HFFc6 (cell line): ENCODE results near the gene PXYLP1. TPM values are rescaled to one million over a fixed set of nuclear protein-coding genes. Genes with fewer than 3 reads are reported as not detected.

Source experiments
- DNase-seq: peaks from one replicate; pipeline ENCODE4 v3.0.0-alpha.2; 2018
- H3K27ac Mint-ChIP-seq: 2 replicates; pipeline ENCODE4 v1.8.0; 2020; ENCODE audit warnings: mild to moderate bottlenecking, mixed read lengths
- H3K27me3 Mint-ChIP-seq: 2 replicates; pipeline ENCODE4 v1.8.0; 2021; ENCODE audit warnings: mild to moderate bottlenecking, moderate library complexity, mixed read lengths; ENCODE audit not compliant: insufficient read depth
- H3K36me3 Mint-ChIP-seq: 2 replicates; pipeline ENCODE4 v1.8.0; 2021; ENCODE audit warnings: low read depth, mixed read lengths
- H3K4me1 Mint-ChIP-seq: 2 replicates; pipeline ENCODE4 v1.8.0; 2020; ENCODE audit warnings: low read depth, mixed read lengths
- H3K4me3 Mint-ChIP-seq: 2 replicates; pipeline ENCODE4 v1.8.0; 2020; ENCODE audit warnings: mild to moderate bottlenecking, moderate library complexity, mixed read lengths
- H3K9me3 Mint-ChIP-seq: 2 replicates; pipeline ENCODE4 v1.8.0; 2020; ENCODE audit warnings: mild to moderate bottlenecking, mixed read lengths
- total RNA-seq, 6 experiments: library from RNA; stranded (reverse); fragmentation: NEBNext Ultra II Directional; extraction: Animal tissue kit (Norgen Biotek cat#: 25700); gene quantifications; 2 replicates in 1 of 6; 3 replicates in 5 of 6; pipeline ENCODE4 v1.2.3, GENCODE V29; 2021
- TF ChIP-seq, protein P1 (sequence below): fragments of 200-600 bp; sonication (generic); IDR thresholded peaks from 2 replicates; pipeline ENCODE4 v1.5.0; 2021; ENCODE audit warnings: antibody characterized with exemption, mild to moderate bottlenecking

PXYLP1 gene
- total RNA-seq, 6 experiments from 2014 or later, result 4.5 to 5.4 (median 4.6) TPM

DNA sequence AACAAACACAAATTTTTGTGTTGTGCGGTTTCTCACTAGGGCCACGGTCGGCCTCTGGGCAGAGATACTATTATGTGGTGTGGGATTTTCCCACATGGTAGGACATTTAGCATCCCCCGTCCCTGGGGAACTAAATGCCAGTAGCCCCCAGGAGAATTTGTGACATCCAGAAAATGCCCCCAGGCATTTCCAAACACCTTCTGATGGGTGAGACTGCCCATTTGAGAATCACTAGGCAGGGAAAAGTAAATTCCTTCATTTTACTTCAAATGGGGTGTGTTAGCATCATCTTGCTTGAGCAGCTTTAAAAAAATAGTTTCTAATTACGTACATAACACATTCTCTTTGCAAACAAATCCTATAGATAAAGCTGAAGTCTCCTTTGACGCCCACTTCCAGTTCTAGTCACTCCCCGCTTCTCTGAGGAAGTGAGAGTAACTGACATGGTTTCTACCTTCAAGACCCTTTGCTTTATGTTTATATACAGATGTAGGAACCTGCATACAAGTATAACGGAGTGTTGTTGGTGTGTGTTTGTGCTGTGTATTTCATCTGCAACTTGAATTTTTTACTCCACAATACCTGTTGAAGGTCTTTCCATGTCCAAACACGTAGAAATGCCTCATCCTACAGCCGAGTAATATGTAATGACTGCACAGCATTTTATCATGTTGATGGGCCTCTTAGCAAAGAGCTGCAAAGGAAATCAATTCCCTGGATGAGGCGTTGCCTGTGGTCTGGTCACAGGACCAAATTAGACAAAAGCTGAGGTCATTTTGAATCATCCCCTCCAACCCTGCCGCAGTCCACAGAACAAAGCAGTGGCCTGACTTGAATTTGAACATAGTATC lies 105.3 kb downstream of the PXYLP1 start:
- H3K36me3 Mint-ChIP-seq, result peaks cover 9% of the 10 kb centered on the region; the same call in 1 of the 2 replicates
- peak; percentile 64 for DNase-seq
- peak overlapping the region; percentile 24; the same call in 1 of the 2 replicates for H3K4me3 Mint-ChIP-seq
- peaks cover 68% of the 10 kb centered on the region for H3K4me1 Mint-ChIP-seq
- H3K9me3 Mint-ChIP-seq, result peaks cover 5% of the 10 kb centered on the region; the same call in 1 of the 2 replicates
- peak overlapping the region; percentile 73 for H3K27ac Mint-ChIP-seq
- TF ChIP-seq, protein P1, sequence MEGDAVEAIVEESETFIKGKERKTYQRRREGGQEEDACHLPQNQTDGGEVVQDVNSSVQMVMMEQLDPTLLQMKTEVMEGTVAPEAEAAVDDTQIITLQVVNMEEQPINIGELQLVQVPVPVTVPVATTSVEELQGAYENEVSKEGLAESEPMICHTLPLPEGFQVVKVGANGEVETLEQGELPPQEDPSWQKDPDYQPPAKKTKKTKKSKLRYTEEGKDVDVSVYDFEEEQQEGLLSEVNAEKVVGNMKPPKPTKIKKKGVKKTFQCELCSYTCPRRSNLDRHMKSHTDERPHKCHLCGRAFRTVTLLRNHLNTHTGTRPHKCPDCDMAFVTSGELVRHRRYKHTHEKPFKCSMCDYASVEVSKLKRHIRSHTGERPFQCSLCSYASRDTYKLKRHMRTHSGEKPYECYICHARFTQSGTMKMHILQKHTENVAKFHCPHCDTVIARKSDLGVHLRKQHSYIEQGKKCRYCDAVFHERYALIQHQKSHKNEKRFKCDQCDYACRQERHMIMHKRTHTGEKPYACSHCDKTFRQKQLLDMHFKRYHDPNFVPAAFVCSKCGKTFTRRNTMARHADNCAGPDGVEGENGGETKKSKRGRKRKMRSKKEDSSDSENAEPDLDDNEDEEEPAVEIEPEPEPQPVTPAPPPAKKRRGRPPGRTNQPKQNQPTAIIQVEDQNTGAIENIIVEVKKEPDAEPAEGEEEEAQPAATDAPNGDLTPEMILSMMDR, result no peak
- H3K27me3 Mint-ChIP-seq, result no peaks in the 10 kb centered on the region

DNA sequence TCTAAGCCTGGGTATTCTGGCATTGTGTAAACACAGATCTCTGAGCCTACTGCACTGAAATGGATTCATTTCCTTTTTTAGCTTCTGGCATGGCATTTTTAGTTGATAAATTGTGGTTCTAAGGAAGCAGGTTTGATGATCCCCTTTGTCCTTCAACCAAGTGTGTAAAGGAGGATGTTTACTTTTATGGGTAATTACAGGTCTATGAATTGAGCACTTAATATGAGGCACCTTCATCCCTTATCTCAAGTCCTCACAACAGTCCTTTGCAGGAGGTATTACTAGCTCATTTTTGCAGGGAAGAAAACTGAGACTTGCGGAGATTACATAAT lies 105.9 kb downstream of the PXYLP1 start:
- Mint-ChIP-seq H3K27me3 (no peaks in the 10 kb centered on the region), H3K4me1 (peaks cover 62% of the 10 kb centered on the region), H3K9me3 (peaks cover 5% of the 10 kb centered on the region; the same call in 1 of the 2 replicates), H3K36me3 (peaks cover 10% of the 10 kb centered on the region; the same call in 1 of the 2 replicates), H3K27ac (peak overlapping the region; percentile 73), H3K4me3 (peak overlapping the region; percentile 24)
- TF ChIP-seq, protein P1, result no peak
- no peak for DNase-seq

DNA sequence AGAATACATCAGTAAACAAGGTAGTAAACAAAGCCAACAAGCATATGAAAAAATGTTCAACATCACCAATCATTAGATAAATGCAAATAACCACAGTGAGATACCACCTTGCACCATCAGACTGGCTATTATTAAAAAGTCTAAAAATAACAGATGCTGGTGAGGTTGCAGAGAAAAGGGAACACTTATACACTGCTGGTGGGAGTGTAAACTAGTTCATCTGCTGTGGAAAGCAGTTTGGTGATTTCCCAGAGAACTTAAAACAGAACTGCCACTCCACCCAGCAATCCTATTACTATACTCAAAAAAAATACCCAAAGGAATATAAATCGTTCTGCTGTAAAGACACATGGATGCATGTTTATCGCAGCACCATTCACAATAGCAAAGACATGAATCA lies 106.4 kb downstream of the PXYLP1 start:
- H3K9me3 Mint-ChIP-seq, result peaks cover 5% of the 10 kb centered on the region; the same call in 1 of the 2 replicates
- H3K27ac Mint-ChIP-seq, result no peak overlapping the region
- H3K27me3 Mint-ChIP-seq, result no peaks in the 10 kb centered on the region; the same call in 1 of the 2 replicates
- H3K4me1 Mint-ChIP-seq, result peaks cover 57% of the 10 kb centered on the region
- DNase-seq, result no peak
- peaks cover 10% of the 10 kb centered on the region; the same call in 1 of the 2 replicates for H3K36me3 Mint-ChIP-seq
- TF ChIP-seq, protein P1, result no peak
- H3K4me3 Mint-ChIP-seq, result no peak overlapping the region

DNA sequence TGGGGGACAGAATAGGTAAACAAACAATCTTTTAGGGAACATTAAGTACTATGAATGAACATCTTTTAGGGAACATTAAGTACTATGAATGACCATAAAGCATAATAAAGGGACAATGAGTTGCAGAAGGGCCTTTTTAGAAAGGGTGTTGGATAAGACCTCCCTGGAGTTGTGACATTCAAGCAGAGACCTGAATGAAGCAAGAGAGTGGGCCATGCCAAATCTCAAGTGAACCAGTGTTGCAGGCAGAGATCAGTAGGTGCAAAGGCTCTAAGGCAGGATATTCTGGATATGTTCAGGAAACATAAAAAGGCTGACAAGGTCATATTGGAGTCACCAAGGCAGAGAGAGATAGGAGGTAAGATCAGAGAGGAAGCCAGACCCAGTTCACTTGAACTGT lies 107.3 kb downstream of the PXYLP1 start:
- Mint-ChIP-seq H3K27ac (no peak overlapping the region), H3K4me3 (no peak overlapping the region), H3K36me3 (peaks cover 10% of the 10 kb centered on the region; the same call in 1 of the 2 replicates), H3K27me3 (no peaks in the 10 kb centered on the region; the same call in 1 of the 2 replicates), H3K9me3 (peaks cover 5% of the 10 kb centered on the region; the same call in 1 of the 2 replicates), H3K4me1 (peaks cover 49% of the 10 kb centered on the region)
- TF ChIP-seq, protein P1, result no peak
- DNase-seq, result no peak

DNA sequence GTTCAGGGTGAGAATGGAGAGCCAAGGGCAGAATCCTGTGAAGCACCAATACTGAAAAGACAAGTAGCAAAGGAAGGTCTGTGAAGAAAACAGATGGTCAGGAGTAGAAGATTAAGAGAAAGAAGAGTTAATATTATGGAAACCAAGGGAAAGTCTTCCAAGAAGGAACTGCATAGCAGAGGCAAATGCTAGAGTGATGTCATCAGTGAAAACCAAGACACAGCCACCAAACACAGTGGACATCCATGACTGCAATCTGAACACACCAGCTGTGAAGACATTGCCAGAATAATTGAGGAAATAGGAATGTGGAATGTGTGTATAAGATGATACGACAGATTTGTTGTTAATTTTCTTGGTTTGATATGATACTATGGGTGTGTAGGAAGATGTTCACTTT lies 109.9 kb downstream of the PXYLP1 start:
- Mint-ChIP-seq H3K27ac (no peak overlapping the region), H3K4me1 (peaks cover 27% of the 10 kb centered on the region), H3K27me3 (no peaks in the 10 kb centered on the region; the same call in none of the 2 replicates), H3K36me3 (peaks cover 10% of the 10 kb centered on the region; the same call in 1 of the 2 replicates), H3K4me3 (no peak overlapping the region), H3K9me3 (peaks cover 5% of the 10 kb centered on the region; the same call in 1 of the 2 replicates)
- TF ChIP-seq, protein P1, result no peak
- no peak for DNase-seq
